Lower leg skin (tissue), 3 donors: ENCODE results near the gene PVR.

ENCODE experiments used
- POLR2A ChIP-seq, 2 donors: fragments of 450-650 bp; IDR thresholded peaks; one replicate each; pipeline ENCODE4 v1.6.1; 2016 to 2017; ENCODE audit warnings: antibody characterized with exemption in 2 of 2, mild to moderate bottlenecking in 1 of 2, moderate library complexity in 1 of 2
- TF ChIP-seq, protein P1 (sequence below), 3 donors: fragments of 450-650 bp; IDR thresholded peaks; one replicate each; pipeline ENCODE4 v1.5.1; 2016; ENCODE audit warnings: antibody characterized with exemption in 3 of 3, mild to moderate bottlenecking in 3 of 3, moderate library complexity in 2 of 3

DNA sequence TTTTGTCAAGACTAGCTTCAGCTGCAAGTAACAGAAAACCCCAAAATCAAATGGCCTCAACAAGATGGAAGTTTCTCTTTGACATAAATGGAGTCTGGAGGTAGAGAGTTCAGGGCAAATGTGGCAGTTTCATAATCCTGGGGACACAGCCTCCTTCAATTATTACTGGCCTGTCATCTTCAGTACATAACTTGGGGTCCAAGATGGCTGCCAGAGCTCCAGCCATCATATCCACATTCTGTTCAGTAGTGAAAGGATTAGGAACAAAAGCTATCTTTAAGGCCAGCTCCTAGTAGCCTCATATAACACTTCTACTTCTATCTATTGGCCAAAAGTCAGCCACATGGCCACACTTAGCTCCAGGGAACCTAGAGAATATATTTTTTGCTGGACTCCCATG lies 45.4 kb upstream of the PVR start:
- TF ChIP-seq, protein P1, sequence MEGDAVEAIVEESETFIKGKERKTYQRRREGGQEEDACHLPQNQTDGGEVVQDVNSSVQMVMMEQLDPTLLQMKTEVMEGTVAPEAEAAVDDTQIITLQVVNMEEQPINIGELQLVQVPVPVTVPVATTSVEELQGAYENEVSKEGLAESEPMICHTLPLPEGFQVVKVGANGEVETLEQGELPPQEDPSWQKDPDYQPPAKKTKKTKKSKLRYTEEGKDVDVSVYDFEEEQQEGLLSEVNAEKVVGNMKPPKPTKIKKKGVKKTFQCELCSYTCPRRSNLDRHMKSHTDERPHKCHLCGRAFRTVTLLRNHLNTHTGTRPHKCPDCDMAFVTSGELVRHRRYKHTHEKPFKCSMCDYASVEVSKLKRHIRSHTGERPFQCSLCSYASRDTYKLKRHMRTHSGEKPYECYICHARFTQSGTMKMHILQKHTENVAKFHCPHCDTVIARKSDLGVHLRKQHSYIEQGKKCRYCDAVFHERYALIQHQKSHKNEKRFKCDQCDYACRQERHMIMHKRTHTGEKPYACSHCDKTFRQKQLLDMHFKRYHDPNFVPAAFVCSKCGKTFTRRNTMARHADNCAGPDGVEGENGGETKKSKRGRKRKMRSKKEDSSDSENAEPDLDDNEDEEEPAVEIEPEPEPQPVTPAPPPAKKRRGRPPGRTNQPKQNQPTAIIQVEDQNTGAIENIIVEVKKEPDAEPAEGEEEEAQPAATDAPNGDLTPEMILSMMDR (IDR thresholded peaks at IDR 0.05), result no peak
- no peak for TF ChIP-seq POLR2A (IDR thresholded peaks at IDR 0.05)
